HEK293 (cell line): Measurements from ENCODE around the gene PIK3CD.

Experiments used
- CTCF ChIA-PET: fragments of 350-600 bp; formaldehyde crosslinking; extraction: SDS; loops from one replicate; lab custom pipeline; 2021; ENCODE audit warnings: antibody characterized with exemption; lab: Yijun Ruan, JAX
- POLR2A ChIA-PET: fragments of 300-600 bp; formaldehyde crosslinking; extraction: SDS; loops from one replicate; lab custom pipeline; 2020; ENCODE audit warnings: antibody characterized with exemption, inconsistent platforms; lab: Yijun Ruan, JAX
- H3K27ac ChIP-seq: fragments of 200-500 bp; sonication (Bioruptor generic); 2 replicates; pipeline ENCODE4 v1.5.1; 2014; ENCODE audit warnings: low read depth, low read length, control low read depth, inconsistent platforms; ENCODE audit errors: extremely low read depth
- H3K36me3 ChIP-seq, 2 experiments: fragments of 200-500 bp in 1 of 2; sonication (Bioruptor generic) in 1 of 2; 1 replicate in 1 of 2; 2 replicates in 1 of 2; pipeline ENCODE4 v1.5.1; 2014 to 2017; ENCODE audit warnings: inconsistent platforms in 2 of 2, low read length in 2 of 2; ENCODE audit not compliant: control insufficient read depth in 2 of 2, insufficient read depth in 1 of 2
- H3K4me1 ChIP-seq: fragments of 200-500 bp; sonication (Bioruptor generic); 2 replicates; pipeline ENCODE4 v1.5.1; 2014; ENCODE audit warnings: mild to moderate bottlenecking, low read length, inconsistent platforms; ENCODE audit not compliant: control insufficient read depth, insufficient read depth
- H3K4me3 ChIP-seq: 2 replicates; pipeline ENCODE4 v1.5.1; 2011; ENCODE audit warnings: low read depth, mild to moderate bottlenecking, control low read depth, low read length, moderate library complexity
- H3K9me3 ChIP-seq: fragments of 200-500 bp; sonication (Bioruptor generic); 2 replicates; pipeline ENCODE4 v1.5.1; 2014; ENCODE audit warnings: low read depth, low read length, inconsistent platforms; ENCODE audit not compliant: control insufficient read depth, insufficient read depth
- GLI2 ChIP-seq: fragments of 450-650 bp; formaldehyde crosslinking; IDR thresholded peaks from 2 replicates; pipeline ENCODE4; 2017; ENCODE audit warnings: missing biosample characterization, missing genetic modification characterization, low read depth, borderline replicate concordance
- OVOL3 ChIP-seq: fragments of 450-650 bp; formaldehyde crosslinking; IDR thresholded peaks from 2 replicates; pipeline ENCODE4 v1.5.1; 2016; ENCODE audit warnings: missing biosample characterization, missing genetic modification characterization
- SP7 ChIP-seq: fragments of 450-650 bp; formaldehyde crosslinking; IDR thresholded peaks from 2 replicates; pipeline ENCODE4 v1.5.1; 2016; ENCODE audit warnings: missing biosample characterization, missing genetic modification characterization
- YY1 ChIP-seq: fragments of 450-650 bp; formaldehyde crosslinking; IDR thresholded peaks from 2 replicates; pipeline ENCODE4 v1.5.1; 2018; ENCODE audit warnings: missing biosample characterization, missing genetic modification characterization
- ZNF10 ChIP-seq: fragments of 450-650 bp; formaldehyde crosslinking; IDR thresholded peaks from 2 replicates; pipeline ENCODE4 v1.5.1; 2017; ENCODE audit warnings: missing biosample characterization, missing genetic modification characterization
- ZNF112 ChIP-seq: fragments of 450-650 bp; formaldehyde crosslinking; IDR thresholded peaks from 2 replicates; pipeline ENCODE4 v1.5.0; 2017; ENCODE audit warnings: missing biosample characterization, missing genetic modification characterization
- ZNF121 ChIP-seq: fragments of 450-650 bp; formaldehyde crosslinking; IDR thresholded peaks from 2 replicates; pipeline ENCODE4 v1.5.1; 2016; ENCODE audit warnings: missing biosample characterization, missing genetic modification characterization
- ZNF211 ChIP-seq: fragments of 450-650 bp; formaldehyde crosslinking; IDR thresholded peaks from 2 replicates; pipeline ENCODE4 v1.5.1; 2016; ENCODE audit warnings: low read depth, missing biosample characterization, missing genetic modification characterization
- ZNF558 ChIP-seq: fragments of 450-650 bp; formaldehyde crosslinking; IDR thresholded peaks from 2 replicates; pipeline ENCODE4 v1.5.1; 2016; ENCODE audit warnings: missing biosample characterization, missing genetic modification characterization
- ZNF626 ChIP-seq: fragments of 450-650 bp; sonication (Bioruptor Pico); formaldehyde crosslinking; IDR thresholded peaks from 2 replicates; pipeline ENCODE4 v1.5.1; 2018; ENCODE audit warnings: missing biosample characterization, missing genetic modification characterization, inconsistent platforms
- ZNF658 ChIP-seq: fragments of 450-650 bp; formaldehyde crosslinking; IDR thresholded peaks from 2 replicates; pipeline ENCODE4; 2016; ENCODE audit warnings: missing biosample characterization, missing genetic modification characterization
- ZSCAN18 ChIP-seq: fragments of 450-650 bp; formaldehyde crosslinking; IDR thresholded peaks from 2 replicates; pipeline ENCODE4 v1.5.1; 2016; ENCODE audit warnings: missing biosample characterization, missing genetic modification characterization
- TF ChIP-seq, protein P1 (sequence below): fragments of 450-650 bp; formaldehyde crosslinking; IDR thresholded peaks from 2 replicates; pipeline ENCODE4 v1.5.1; 2016; ENCODE audit warnings: missing biosample characterization, missing genetic modification characterization

The PIK3CD gene

DNA sequence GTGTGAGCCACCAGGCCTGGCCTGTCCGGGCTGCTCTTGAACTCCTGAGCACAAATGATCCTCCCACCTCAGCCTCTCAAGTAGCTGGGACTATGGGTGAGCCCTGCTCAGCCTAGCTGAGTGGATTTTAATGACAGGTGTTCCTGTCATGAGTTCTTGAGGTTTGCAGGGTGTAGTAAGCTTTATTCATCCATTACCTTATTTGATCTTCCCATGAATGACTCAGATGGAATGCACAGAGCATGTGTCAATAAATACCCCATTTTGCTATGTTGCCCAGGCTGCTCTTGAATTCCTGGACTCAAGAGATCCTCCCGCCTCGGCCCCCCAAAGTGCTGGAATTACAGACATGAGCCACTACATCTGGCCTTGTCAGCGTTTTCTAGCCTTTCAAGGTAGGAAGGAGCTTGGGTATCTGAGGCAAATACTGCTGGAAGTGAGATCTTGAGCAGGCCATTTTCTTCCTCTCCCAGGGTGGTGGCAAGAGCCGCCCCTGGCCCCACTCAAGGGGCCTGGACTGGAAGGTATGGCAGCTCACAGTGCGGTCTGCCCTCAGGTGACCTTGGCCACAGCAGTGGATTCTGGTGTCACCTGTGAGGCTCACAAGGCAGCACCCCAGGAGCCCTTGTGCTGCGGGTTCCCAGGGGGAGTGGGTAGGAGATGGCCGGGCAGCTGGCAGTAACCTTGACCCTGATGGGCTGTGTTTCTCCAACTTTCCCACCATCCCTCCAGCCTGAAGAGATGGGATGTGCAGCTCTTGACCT lies 20.0 kb downstream of the PIK3CD start:
- no peak overlapping the region for H3K27ac ChIP-seq
- CTCF ChIA-PET = interaction anchor here (0.6 to 1.6 kb wide), 4 partner anchors 10 to 538 kb away, joined by 3 to 4 read pairs (median 3); no protein-coding TSS in a partner anchor
- TF ChIP-seq ZNF112 (tag by site-specific recombination) (no peak), SP7 (tag by site-specific recombination) (0 out of 2 replicates have a peak, but pooled peaks have one; percentile 26), ZNF626 (tag by site-specific recombination) (no peak)
- POLR2A ChIA-PET = no interaction called here
- no peaks in the 10 kb centered on the region for H3K9me3 ChIP-seq
- H3K4me3 ChIP-seq = no peak overlapping the region
- H3K4me1 ChIP-seq = no peaks in the 10 kb centered on the region
- H3K36me3 ChIP-seq = no peaks in the 10 kb centered on the region

- Histone ChIP-seq H3K9me3 (no peaks in the 10 kb centered on the region), H3K27ac (no peak overlapping the region)
- TF ChIP-seq ZNF658 (no peak), ZNF121 (peak; percentile 62)
- TF ChIP-seq, all 188 proteins: peak for 1
- Histone ChIP-seq H3K36me3 (no peaks in the 10 kb centered on the region), H3K4me3 (no peak overlapping the region), H3K4me1 (no peaks in the 10 kb centered on the region)
- ChIA-PET CTCF (interaction anchor here (0.6 to 1.6 kb wide), 2 partner anchors 9 to 46 kb away, joined by 3 to 4 read pairs; no protein-coding TSS in a partner anchor), POLR2A (no interaction called here)
Measured at GRCh38 chr1:9672444-9672843, 20.9 kb downstream of the PIK3CD start.

DNA sequence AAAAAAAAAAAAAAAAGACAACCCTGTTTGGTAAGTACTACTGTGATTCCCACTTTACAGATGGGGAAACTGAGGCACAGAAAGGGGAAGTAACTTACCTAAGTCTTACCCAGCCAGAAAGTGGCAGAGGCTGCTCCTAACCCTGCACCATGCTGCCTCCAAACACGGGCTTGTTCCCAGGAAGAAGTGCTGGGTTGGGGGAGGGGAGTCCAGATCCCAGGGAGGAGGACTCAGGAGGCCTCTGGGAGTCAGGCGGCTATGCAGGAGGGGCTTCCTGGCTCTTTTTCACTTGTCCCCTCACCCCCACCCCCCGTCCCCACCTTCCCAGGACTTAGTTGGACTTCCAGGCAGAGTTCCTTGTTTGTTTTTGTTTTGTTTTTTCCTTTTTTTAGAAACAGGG lies 23.9 kb downstream of the PIK3CD start:
- Histone ChIP-seq H3K27ac (no peak overlapping the region), H3K4me1 (no peaks in the 10 kb centered on the region), H3K9me3 (no peaks in the 10 kb centered on the region), H3K36me3 (peaks cover 0 to under 1% of the 10 kb centered on the region in 2 experiments; a peak in 2 of 3 replicates), H3K4me3 (no peak overlapping the region)
- CTCF ChIA-PET = interaction anchor here (0.7 kb wide), 1 partner anchor 11 kb away, joined by 3 read pairs; no protein-coding TSS in a partner anchor
- POLR2A ChIA-PET = interaction anchor here (0.7 kb wide), 1 partner anchor 44 kb away, joined by 3 read pairs; no protein-coding TSS in a partner anchor
- TF ChIP-seq ZNF558 (tag by site-specific recombination) (no peak), OVOL3 (tag by site-specific recombination) (no peak), GLI2 (tag by site-specific recombination) (no peak), ZNF10 (tag by site-specific recombination) (no peak), ZSCAN18 (tag by site-specific recombination) (no peak), YY1 (no peak), ZNF211 (tag by site-specific recombination) (no peak)
- TF ChIP-seq, protein P1, sequence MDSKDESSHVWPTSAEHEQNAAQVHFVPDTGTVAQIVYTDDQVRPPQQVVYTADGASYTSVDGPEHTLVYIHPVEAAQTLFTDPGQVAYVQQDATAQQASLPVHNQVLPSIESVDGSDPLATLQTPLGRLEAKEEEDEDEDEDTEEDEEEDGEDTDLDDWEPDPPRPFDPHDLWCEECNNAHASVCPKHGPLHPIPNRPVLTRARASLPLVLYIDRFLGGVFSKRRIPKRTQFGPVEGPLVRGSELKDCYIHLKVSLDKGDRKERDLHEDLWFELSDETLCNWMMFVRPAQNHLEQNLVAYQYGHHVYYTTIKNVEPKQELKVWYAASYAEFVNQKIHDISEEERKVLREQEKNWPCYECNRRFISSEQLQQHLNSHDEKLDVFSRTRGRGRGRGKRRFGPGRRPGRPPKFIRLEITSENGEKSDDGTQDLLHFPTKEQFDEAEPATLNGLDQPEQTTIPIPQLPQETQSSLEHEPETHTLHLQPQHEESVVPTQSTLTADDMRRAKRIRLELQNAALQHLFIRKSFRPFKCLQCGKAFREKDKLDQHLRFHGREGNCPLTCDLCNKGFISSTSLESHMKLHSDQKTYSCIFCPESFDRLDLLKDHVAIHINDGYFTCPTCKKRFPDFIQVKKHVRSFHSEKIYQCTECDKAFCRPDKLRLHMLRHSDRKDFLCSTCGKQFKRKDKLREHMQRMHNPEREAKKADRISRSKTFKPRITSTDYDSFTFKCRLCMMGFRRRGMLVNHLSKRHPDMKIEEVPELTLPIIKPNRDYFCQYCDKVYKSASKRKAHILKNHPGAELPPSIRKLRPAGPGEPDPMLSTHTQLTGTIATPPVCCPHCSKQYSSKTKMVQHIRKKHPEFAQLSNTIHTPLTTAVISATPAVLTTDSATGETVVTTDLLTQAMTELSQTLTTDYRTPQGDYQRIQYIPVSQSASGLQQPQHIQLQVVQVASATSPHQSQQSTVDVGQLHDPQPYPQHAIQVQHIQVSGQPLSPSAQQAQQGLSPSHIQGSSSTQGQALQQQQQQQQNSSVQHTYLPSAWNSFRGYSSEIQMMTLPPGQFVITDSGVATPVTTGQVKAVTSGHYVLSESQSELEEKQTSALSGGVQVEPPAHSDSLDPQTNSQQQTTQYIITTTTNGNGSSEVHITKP = no peak
